ENCODE data around the gene FASN. TPM values are rescaled to one million over a fixed set of nuclear protein-coding genes. Genes with fewer than 3 reads are reported as not detected.
"Not testable (repeated sequence)": the region's sequence is repeated elsewhere in the genome, so short reads cannot be mapped to it uniquely, and the experiment has no call there.

FASN gene
- total RNA-seq, 1 donor from 2014 or later: 90.9 TPM

GRCh38 chr17:82138511-82138992, 40.5 kb upstream of the FASN start:
- Histone ChIP-seq H3K4me1 (no peaks in the 10 kb centered on the region), H3K4me3 (no peak overlapping the region), H3K36me3 (no peaks in the 10 kb centered on the region), H3K27ac (no peak overlapping the region), H3K27me3 (no peaks in the 10 kb centered on the region), H3K9me3 (no peaks in the 10 kb centered on the region)
- intact Hi-C loops (cut with DNase I): no loop called here
- TF ChIP-seq CTCF (IDR thresholded peaks at IDR 0.05): no peak
- DNase-seq (ENCODE audit: low spot score in 2 of 2): no peak

GRCh38 chr17:82134101-82134500, 36.1 kb upstream of the FASN start:
- TF ChIP-seq CTCF (IDR thresholded peaks at IDR 0.05): no peak
- Histone ChIP-seq H3K27ac (no peak overlapping the region), H3K36me3 (no peaks in the 10 kb centered on the region), H3K9me3 (no peaks in the 10 kb centered on the region), H3K4me3 (no peak overlapping the region), H3K4me1 (no peaks in the 10 kb centered on the region), H3K27me3 (no peaks in the 10 kb centered on the region)
- intact Hi-C loops (cut with DNase I): no loop called here
- no peak for DNase-seq (ENCODE audit: low spot score in 2 of 2)

GRCh38 chr17:82133166-82133953, 35.3 kb upstream of the FASN start:
- H3K9me3 ChIP-seq; H3K27ac ChIP-seq; intact Hi-C loops (cut with DNase I): not testable (repeated sequence)

GRCh38 chr17:82129095-82129494, 31.1 kb upstream of the FASN start:
- no peak for DNase-seq (ENCODE audit: low spot score in 2 of 2)
- H3K36me3 ChIP-seq: peaks cover 0 to 13% of the 10 kb centered on the region in 2 donors
- H3K27me3 ChIP-seq: no peaks in the 10 kb centered on the region
- TF ChIP-seq CTCF (IDR thresholded peaks at IDR 0.05): no peak
- intact Hi-C loops (cut with DNase I): no loop called here
- H3K27ac ChIP-seq: no peak overlapping the region
- no peaks in the 10 kb centered on the region for H3K4me1 ChIP-seq
- H3K4me3 ChIP-seq: no peak overlapping the region
- H3K9me3 ChIP-seq: no peaks in the 10 kb centered on the region

More at GRCh38 chr17:82133166-82133953, 35.3 kb upstream of the FASN start:
- H3K36me3 ChIP-seq; H3K4me1 ChIP-seq; H3K4me3 ChIP-seq; H3K27me3 ChIP-seq; DNase-seq (ENCODE audit: low spot score in 2 of 2): not testable (repeated sequence)

GRCh38 chr17:82128287-82128686, 30.3 kb upstream of the FASN start:
- H3K27ac ChIP-seq: no peak overlapping the region
- H3K36me3 ChIP-seq: peaks cover 0 to 13% of the 10 kb centered on the region in 2 donors
- H3K9me3 ChIP-seq: no peaks in the 10 kb centered on the region
- no peak overlapping the region for H3K4me3 ChIP-seq
- intact Hi-C loops (cut with DNase I): no loop called here
- H3K27me3 ChIP-seq: no peaks in the 10 kb centered on the region
- DNase-seq (ENCODE audit: low spot score in 2 of 2): no peak
- TF ChIP-seq CTCF (IDR thresholded peaks at IDR 0.05): no peak
- no peaks in the 10 kb centered on the region for H3K4me1 ChIP-seq

- intact Hi-C loops (cut with DNase I): no loop called here
- H3K36me3 ChIP-seq: peaks cover 0 to 13% of the 10 kb centered on the region in 2 donors
- no peak overlapping the region for H3K4me3 ChIP-seq
- no peak for DNase-seq (ENCODE audit: low spot score in 2 of 2)
- no peaks in the 10 kb centered on the region for H3K27me3 ChIP-seq
- H3K4me1 ChIP-seq: no peaks in the 10 kb centered on the region
- H3K27ac ChIP-seq: no peak overlapping the region
- no peaks in the 10 kb centered on the region for H3K9me3 ChIP-seq
- no peak for TF ChIP-seq CTCF (IDR thresholded peaks at IDR 0.05)
Observed at GRCh38 chr17:82127704-82128103, 29.7 kb upstream of the FASN start.

All from ascending aorta (tissue), 2 donors.